Tibial nerve (tissue), 4 donors: Measurements from ENCODE around the gene PERCC1. TPM values are rescaled to one million over a fixed set of nuclear protein-coding genes. Genes with fewer than 3 reads are reported as not detected.

ENCODE experiments used
- DNase-seq, 2 donors: peaks; one replicate each; pipeline ENCODE4 v3.0.0-alpha.2; 2019; ENCODE audit warnings: low spot score in 2 of 2
- H3K27ac ChIP-seq, 4 donors: fragments of 200-600 bp; sonication (generic) in 3 of 4; one replicate each; pipeline ENCODE4 v1.5.1; 2017 to 2019; ENCODE audit warnings: mild to moderate bottlenecking in 1 of 4
- H3K27me3 ChIP-seq, 2 donors: fragments of 200-600 bp; sonication (generic) in 1 of 2; one replicate each; pipeline versions ENCODE4 v1.5.1 to v1.6.0; 2017 to 2019
- H3K36me3 ChIP-seq, 3 donors: fragments of 200-600 bp; sonication (generic); one replicate each; pipeline ENCODE4 v1.5.1; 2018 to 2019
- H3K4me1 ChIP-seq, 4 donors: fragments of 200-600 bp; sonication (generic) in 3 of 4; one replicate each; pipeline ENCODE4 v1.5.1; 2017 to 2019
- H3K4me3 ChIP-seq, 4 donors: fragments of 200-600 bp; sonication (generic) in 3 of 4; one replicate each; pipeline ENCODE4 v1.5.1; 2017 to 2019; ENCODE audit warnings: mild to moderate bottlenecking in 1 of 4, moderate library complexity in 1 of 4
- H3K9me3 ChIP-seq, 4 donors: fragments of 200-600 bp; sonication (generic) in 3 of 4; one replicate each; pipeline ENCODE4 v1.5.1; 2017 to 2019
- EP300 ChIP-seq, 2 donors: sonication (generic); formaldehyde crosslinking; IDR thresholded peaks; one replicate each; pipeline ENCODE4 v1.6.1; 2017; ENCODE audit warnings: antibody characterized with exemption in 2 of 2, mild to moderate bottlenecking in 1 of 2
- POLR2A ChIP-seq, 2 donors: fragments of 450-650 bp; IDR thresholded peaks; one replicate each; pipeline ENCODE4 v1.6.1; 2017; ENCODE audit warnings: antibody characterized with exemption in 2 of 2, mild to moderate bottlenecking in 2 of 2, moderate library complexity in 2 of 2
- WGBS, 2 donors: methylation state at CpG; one replicate each; pipeline ENCODE4 v1.1.5; 2018; 5-methylcytosine and 5-hydroxymethylcytosine counted together
- total RNA-seq, 4 donors: library from RNA; depleted of rRNA; stranded (reverse); fragments of >200 nt; gene quantifications; one replicate each; pipeline ENCODE4 v1.1.0, GENCODE V29; 2016
- TF ChIP-seq, protein P1 (sequence below), 5 experiments: fragments of 200-600 bp in 3 of 5; fragments of 450-650 bp in 2 of 5; sonication (generic) in 3 of 5; IDR thresholded peaks; one replicate each; pipeline ENCODE4 v1.5.1; 2016 to 2019; ENCODE audit warnings: antibody characterized with exemption in 5 of 5, mild to moderate bottlenecking in 3 of 5, moderate library complexity in 2 of 5

PERCC1 gene
- total RNA-seq, 4 donors from 2014 or later: 1.1 TPM; not detected in 3

DNA sequence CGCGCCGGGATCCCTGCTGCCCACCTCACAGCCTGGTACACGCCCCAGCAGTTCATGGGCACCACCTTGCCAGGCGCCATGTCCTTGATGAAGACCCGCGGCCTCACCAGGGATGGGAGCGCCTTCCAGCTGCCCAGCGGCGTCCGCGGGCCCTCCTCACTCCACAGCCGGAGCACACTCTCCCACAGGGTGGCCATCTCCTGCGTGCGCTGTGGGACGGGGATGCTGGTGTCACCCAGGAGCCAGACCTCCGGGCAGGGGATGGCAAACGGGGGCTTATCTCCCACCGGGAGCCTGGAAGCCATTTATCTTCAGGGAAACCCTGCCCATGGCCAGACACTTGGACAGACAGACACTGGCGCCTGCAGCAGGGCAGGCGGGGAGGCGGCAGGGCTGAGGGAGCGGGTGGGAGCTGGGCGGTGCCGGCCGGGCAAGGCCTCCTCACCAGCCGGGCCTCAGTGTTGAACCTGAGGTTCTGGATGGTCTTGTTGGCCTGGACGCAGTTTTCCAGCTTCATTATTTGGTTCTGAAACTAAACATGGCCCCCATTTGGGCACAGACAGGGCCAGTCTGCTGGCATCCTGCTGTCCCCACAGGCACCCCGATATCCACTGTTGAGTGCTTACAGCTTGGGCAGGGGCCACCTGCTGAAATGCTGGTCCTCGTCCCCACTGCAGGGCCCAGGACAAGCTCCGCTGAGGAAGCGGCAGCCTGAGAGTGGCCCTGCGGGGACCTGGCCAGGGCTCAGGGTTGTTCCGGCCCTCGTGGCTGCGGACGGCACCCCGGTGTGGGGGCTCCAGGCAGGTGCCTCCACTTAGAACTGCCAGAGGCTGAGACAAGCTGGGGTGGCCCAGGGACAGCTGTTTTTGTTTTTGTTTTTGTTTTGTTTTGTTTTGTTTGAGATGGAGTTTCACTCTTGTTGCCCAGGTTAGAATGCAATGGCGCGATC, 4.0 kb downstream of the PERCC1 start:
- Histone ChIP-seq H3K27ac (no peak overlapping the region), H3K36me3 (peaks cover 0 to 67% (median 0%) of the 10 kb centered on the region in 3 donors), H3K27me3 (peaks cover 0 to 17% of the 10 kb centered on the region in 2 donors), H3K9me3 (no peaks in the 10 kb centered on the region), H3K4me1 (no peaks in the 10 kb centered on the region), H3K4me3 (no peak overlapping the region)
- TF ChIP-seq EP300 (IDR thresholded peaks at IDR 0.05) (no peak), POLR2A (IDR thresholded peaks at IDR 0.05) (no peak)
- TF ChIP-seq, protein P1, sequence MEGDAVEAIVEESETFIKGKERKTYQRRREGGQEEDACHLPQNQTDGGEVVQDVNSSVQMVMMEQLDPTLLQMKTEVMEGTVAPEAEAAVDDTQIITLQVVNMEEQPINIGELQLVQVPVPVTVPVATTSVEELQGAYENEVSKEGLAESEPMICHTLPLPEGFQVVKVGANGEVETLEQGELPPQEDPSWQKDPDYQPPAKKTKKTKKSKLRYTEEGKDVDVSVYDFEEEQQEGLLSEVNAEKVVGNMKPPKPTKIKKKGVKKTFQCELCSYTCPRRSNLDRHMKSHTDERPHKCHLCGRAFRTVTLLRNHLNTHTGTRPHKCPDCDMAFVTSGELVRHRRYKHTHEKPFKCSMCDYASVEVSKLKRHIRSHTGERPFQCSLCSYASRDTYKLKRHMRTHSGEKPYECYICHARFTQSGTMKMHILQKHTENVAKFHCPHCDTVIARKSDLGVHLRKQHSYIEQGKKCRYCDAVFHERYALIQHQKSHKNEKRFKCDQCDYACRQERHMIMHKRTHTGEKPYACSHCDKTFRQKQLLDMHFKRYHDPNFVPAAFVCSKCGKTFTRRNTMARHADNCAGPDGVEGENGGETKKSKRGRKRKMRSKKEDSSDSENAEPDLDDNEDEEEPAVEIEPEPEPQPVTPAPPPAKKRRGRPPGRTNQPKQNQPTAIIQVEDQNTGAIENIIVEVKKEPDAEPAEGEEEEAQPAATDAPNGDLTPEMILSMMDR (IDR thresholded peaks at IDR 0.05): no peak
- no peak for DNase-seq
- 94 to 96% methylated on average over 29 to 35 of the region's 40 CpGs for WGBS, 2 donors

DNA sequence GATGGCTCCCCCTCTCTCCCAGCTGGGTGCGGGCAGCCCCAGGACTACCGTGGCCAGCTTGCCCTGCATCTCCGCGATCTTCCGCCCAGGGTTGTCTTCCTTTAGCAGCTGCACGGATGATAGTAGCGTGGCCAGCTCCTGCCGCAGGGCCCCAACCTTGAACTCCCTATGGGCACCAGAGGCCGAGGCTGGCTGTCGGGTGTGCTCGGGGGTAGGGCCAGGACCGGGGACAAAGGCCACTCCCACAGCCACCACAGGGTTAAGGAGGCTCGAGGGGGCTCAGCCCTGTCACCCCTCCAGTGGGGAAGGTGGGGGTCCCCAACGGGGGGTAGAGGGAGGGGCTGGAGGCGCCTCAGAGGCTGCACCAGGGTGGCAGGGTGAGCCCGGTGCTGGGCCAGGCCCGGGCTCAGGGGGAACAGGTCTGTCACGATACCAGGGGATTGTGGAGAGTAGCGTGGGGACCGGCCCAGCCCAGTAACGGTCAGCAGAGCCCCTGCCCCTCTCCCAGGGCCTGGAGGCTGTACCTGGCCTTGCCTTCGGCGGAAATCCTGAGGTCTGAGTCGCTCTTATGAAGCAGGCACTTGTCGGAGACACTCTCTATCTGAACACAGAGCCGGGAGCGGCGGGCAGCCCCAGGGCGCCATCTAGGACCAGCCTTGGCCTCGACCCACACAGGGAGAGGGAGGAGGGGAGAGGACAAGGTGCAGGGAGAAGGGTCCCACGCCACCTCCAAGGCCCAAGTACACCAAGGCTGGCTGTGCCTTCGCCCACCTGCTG, 5.2 kb downstream of the PERCC1 start:
- Histone ChIP-seq H3K27me3 (peaks cover 0 to 13% of the 10 kb centered on the region in 2 donors), H3K36me3 (peaks cover 0 to 69% (median 0%) of the 10 kb centered on the region in 3 donors), H3K4me3 (no peak overlapping the region), H3K9me3 (no peaks in the 10 kb centered on the region), H3K4me1 (no peaks in the 10 kb centered on the region), H3K27ac (no peak overlapping the region)
- WGBS, 2 donors: 77 to 79% methylated on average over 20 to 32 of the region's 32 CpGs
- TF ChIP-seq, protein P1 (IDR thresholded peaks at IDR 0.05): no peak
- no peak for TF ChIP-seq EP300 (IDR thresholded peaks at IDR 0.05)
- TF ChIP-seq POLR2A (IDR thresholded peaks at IDR 0.05): no peak
- no peak for DNase-seq

DNA sequence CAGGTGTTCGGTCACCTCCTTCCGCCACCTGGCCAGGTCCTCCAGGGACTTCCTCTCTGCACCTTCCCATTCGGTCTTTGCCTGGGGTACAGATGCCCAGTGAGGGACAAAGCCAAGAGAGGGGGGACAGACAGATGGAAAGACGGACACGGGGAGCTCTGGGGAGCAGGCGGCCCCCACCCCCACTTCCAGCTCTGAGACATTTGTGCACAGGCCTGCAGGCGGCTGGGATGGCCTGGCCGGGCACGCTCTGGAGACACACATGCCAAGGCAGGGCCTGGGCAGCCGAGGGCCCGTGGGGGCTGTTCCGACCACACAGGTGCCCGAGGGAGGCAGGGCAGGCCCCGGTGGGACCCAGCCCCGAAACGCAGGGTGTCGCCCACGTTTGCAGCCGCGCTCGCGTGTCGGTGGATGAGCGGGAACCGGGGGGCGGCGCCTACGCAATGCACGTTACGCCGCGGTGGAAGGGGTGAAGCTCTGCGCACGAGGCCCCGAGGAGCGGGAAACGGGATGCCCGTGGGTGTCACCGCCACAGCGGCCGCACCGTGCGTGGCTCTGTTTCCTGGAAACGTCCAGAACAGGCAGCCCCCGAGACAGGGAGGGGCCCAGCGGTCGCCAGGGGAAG, 6.0 kb downstream of the PERCC1 start:
- TF ChIP-seq POLR2A (IDR thresholded peaks at IDR 0.05) (no peak), EP300 (IDR thresholded peaks at IDR 0.05) (no peak)
- TF ChIP-seq, protein P1 (IDR thresholded peaks at IDR 0.05): no peak
- H3K27me3 ChIP-seq: peaks cover 0 to 5% of the 10 kb centered on the region in 2 donors
- H3K27ac ChIP-seq: no peak overlapping the region
- no peak for DNase-seq
- WGBS, 2 donors: 88 to 89% methylated on average over 47 of the region's 47 CpGs
- peaks cover 0 to 77% (median 0%) of the 10 kb centered on the region in 3 donors for H3K36me3 ChIP-seq
- H3K9me3 ChIP-seq: no peaks in the 10 kb centered on the region
- H3K4me3 ChIP-seq: no peak overlapping the region
- no peaks in the 10 kb centered on the region for H3K4me1 ChIP-seq

DNA sequence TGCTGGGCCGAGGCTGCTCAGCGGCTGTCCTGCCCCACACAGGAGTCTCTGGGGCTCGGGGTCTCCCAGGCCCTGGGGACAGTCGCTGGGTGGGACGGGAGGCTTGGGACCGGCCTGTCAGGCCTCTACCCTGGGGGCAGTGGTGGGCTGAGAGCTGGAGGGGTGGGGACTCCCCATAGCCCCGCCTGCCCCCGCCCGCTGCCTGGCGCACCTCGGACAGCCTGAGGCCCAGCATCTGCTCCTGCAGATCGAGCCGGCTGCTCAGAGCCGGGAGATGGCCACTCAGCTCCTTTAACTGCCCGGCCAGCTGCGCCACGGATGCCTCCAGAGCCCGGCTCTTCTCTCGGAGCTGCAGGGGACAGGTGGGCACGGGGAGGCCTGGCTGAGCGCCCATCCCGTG, 6.7 kb downstream of the PERCC1 start:
- H3K27ac ChIP-seq: no peak overlapping the region
- DNase-seq: no peak
- H3K9me3 ChIP-seq: no peaks in the 10 kb centered on the region
- H3K4me3 ChIP-seq: no peak overlapping the region
- TF ChIP-seq EP300 (IDR thresholded peaks at IDR 0.05) (no peak), POLR2A (IDR thresholded peaks at IDR 0.05) (no peak)
- TF ChIP-seq, protein P1 (IDR thresholded peaks at IDR 0.05): no peak
- peaks cover 0 to 83% (median 0%) of the 10 kb centered on the region in 3 donors for H3K36me3 ChIP-seq
- H3K4me1 ChIP-seq: no peaks in the 10 kb centered on the region
- WGBS, 2 donors: 78 to 90% methylated on average over 14 to 20 of the region's 22 CpGs
- no peaks in the 10 kb centered on the region for H3K27me3 ChIP-seq
